NCI-H2196 treated with DMSO at 0.1 percent for 48 hours (cell line): ENCODE data around the gene PRND.

Experiments used
- DNase-seq: peaks from one replicate; lab custom pipeline; 2025; ENCODE audit not compliant: unreplicated experiment; lab: John Stamatoyannopoulos, UW

Gene PRND

DNA sequence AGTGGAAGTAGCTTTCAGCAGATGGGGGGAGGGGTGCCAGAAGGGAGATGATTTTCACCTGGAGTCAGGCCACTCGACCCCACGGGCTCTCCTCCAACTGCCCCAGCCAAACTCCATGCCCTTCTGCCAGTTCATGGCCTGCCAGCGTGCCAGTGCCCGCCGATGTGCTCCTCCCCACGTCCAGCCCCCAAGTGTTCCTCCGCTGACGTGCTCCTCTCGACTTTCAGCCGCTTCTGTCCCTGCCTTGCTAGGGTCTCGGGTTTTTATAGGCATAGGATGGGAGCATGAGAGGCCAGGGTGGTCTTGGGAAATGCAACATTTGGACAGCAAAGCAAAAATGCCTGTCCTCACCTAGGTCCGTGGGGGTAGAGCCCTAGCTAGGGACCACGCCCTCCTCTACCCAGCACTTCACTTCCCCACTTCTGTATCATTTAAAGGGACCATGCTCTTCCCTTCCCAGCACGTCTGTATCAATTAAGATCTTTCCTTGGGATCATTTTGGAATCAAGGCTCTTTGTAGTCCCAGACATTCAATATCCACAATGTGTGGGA is 54.4 kb downstream of the PRND start:
- DNase-seq: no peak
